Gastroesophageal sphincter (tissue), 4 donors: Measurements from ENCODE around the gene EIF5. TPM values are rescaled to one million over a fixed set of nuclear protein-coding genes. Genes with fewer than 3 reads are reported as not detected.

ENCODE experiments used
- ATAC-seq: fragments of 150-250 bp; one replicate; pipeline ENCODE4 v1.9.1; 2016; ENCODE audit warnings: mild to moderate bottlenecking, moderate library complexity
- H3K27ac ChIP-seq, 4 donors: fragments of 200-600 bp; sonication (generic) in 3 of 4; 1 replicate in 3 of 4; 2 replicates in 1 of 4; pipeline ENCODE4 v1.5.1; 2016 to 2019
- H3K27me3 ChIP-seq: fragments of 200-600 bp; sonication (generic); one replicate; pipeline ENCODE4 v1.5.1; 2019
- H3K36me3 ChIP-seq, 2 donors: fragments of 200-600 bp; sonication (generic); one replicate each; pipeline ENCODE4 v1.5.1; 2019; ENCODE audit warnings: control low read depth in 1 of 2
- H3K4me1 ChIP-seq, 3 donors: fragments of 200-600 bp; sonication (generic); 1 replicate in 2 of 3; 2 replicates in 1 of 3; pipeline ENCODE4 v1.5.1; 2016 to 2019; ENCODE audit warnings: control low read depth in 2 of 3
- H3K4me3 ChIP-seq, 2 donors: fragments of 200-600 bp; sonication (generic); one replicate each; pipeline ENCODE4 v1.5.1; 2019; ENCODE audit warnings: mild to moderate bottlenecking in 1 of 2, moderate library complexity in 1 of 2
- H3K9me3 ChIP-seq, 3 donors: fragments of 200-600 bp; sonication (generic); one replicate each; pipeline ENCODE4 v1.5.1; 2017 to 2019; ENCODE audit warnings: control low read depth in 2 of 3
- CTCF ChIP-seq, 4 experiments: fragments of 200-600 bp in 2 of 4; fragments of 450-650 bp in 2 of 4; sonication (generic) in 1 of 4; IDR thresholded peaks; one replicate each; pipeline ENCODE4 v1.5.1; 2017 to 2019; ENCODE audit warnings: antibody characterized with exemption in 4 of 4, mild to moderate bottlenecking in 2 of 4, moderate library complexity in 2 of 4
- EP300 ChIP-seq: sonication (generic); formaldehyde crosslinking; IDR thresholded peaks from one replicate; pipeline ENCODE4 v1.6.1; 2017; ENCODE audit warnings: antibody characterized with exemption, mild to moderate bottlenecking
- POLR2A ChIP-seq, 2 donors: fragments of 450-650 bp; IDR thresholded peaks; one replicate each; pipeline ENCODE4 v1.6.1; 2017; ENCODE audit warnings: antibody characterized with exemption in 2 of 2, mild to moderate bottlenecking in 2 of 2, moderate library complexity in 1 of 2
- POLR2AphosphoS5 ChIP-seq: sonication (generic); formaldehyde crosslinking; IDR thresholded peaks from one replicate; pipeline ENCODE4 v1.6.1; 2017; ENCODE audit warnings: antibody characterized with exemption
- WGBS, 2 donors: methylation state at CpG; one replicate each; pipeline ENCODE4 v1.1.5; 2018; ENCODE audit warnings: low coverage in 1 of 2; 5-methylcytosine and 5-hydroxymethylcytosine counted together
- total RNA-seq, 4 donors: library from RNA; depleted of rRNA; stranded (reverse); fragments of >200 nt; gene quantifications; one replicate each; pipeline ENCODE4 v1.1.0, GENCODE V29; 2016

EIF5 gene
- total RNA-seq, 4 donors from 2014 or later: 166 to 252 (median 203) TPM

DNA sequence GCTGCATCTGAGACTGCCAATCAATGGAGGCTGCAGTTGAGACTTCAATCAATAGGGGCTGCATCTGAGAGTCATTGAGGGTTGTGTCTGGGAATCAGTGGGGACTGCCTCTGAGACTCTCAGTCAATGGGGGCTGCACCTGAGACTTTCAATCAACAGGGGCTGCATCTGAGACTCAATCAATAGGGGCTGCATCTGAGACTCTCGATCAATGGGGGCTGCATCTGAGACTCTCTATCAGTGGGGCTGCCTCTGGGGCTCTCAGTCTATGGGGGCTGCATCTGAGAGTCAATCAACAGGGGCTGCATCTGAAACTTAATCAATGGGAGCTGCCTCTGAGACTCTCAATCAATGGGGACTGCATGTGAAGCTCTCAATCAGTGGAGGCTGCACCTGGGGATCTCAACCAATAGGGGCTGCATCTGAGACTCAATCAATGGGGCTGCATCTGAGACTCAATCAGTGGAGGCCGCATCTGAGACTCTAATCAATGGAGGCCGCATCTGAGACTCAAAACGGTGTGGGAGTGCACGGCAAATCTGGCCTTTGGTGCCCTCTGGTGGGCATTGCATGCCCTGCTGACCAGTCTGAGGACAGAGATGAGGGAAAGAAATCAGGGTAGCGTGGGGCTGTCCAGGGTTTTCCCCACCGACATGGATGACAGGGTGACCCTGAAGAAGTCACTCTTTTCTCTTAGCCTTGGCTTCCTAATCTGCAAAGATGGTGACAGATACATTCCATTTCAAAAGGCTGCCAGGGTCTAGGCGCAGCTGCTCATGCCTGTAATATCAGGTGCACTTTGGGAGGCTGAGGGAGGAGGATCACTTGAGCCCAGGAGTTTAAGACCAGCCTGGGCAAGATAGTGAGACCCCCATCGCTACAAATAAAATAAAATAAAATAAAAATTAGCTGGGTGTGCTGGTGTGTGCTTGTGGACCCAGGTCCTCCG, 41.3 kb upstream of the EIF5 start:
- no peak overlapping the region for H3K4me3 ChIP-seq
- ATAC-seq: peak; percentile 81
- H3K4me1 ChIP-seq: no peaks in the 10 kb centered on the region
- 20 to 33% methylated on average over 5 to 9 of the region's 10 CpGs for WGBS, 2 donors
- no peaks in the 10 kb centered on the region for H3K36me3 ChIP-seq
- peaks cover 53% of the 10 kb centered on the region for H3K27me3 ChIP-seq
- H3K27ac ChIP-seq: no peak overlapping the region
- no peaks in the 10 kb centered on the region for H3K9me3 ChIP-seq
- TF ChIP-seq EP300 (no peak), POLR2A (IDR thresholded peaks at IDR 0.05) (no peak), POLR2AphosphoS5 (no peak), CTCF (IDR thresholded peaks at IDR 0.05) (peak; percentile 89 to 95 (median 93))

- WGBS, 2 donors: 61 to 68% methylated on average over 3 to 4 of the region's 7 CpGs
- no peaks in the 10 kb centered on the region for H3K9me3 ChIP-seq
- no peak overlapping the region for H3K27ac ChIP-seq
- TF ChIP-seq EP300 (no peak), POLR2AphosphoS5 (no peak), CTCF (IDR thresholded peaks at IDR 0.05) (no peak), POLR2A (IDR thresholded peaks at IDR 0.05) (no peak)
- no peaks in the 10 kb centered on the region for H3K4me1 ChIP-seq
- no peak for ATAC-seq
- H3K27me3 ChIP-seq: peaks cover 47% of the 10 kb centered on the region
- H3K4me3 ChIP-seq: no peak overlapping the region
- no peaks in the 10 kb centered on the region for H3K36me3 ChIP-seq
Measured at GRCh38 chr14:103293465-103293864, 40.6 kb upstream of the EIF5 start.

GRCh38 chr14:103294091-103294490, 39.9 kb upstream of the EIF5 start:
- H3K36me3 ChIP-seq: no peaks in the 10 kb centered on the region
- no peak overlapping the region for H3K4me3 ChIP-seq
- TF ChIP-seq CTCF (IDR thresholded peaks at IDR 0.05) (no peak), POLR2AphosphoS5 (no peak)
- WGBS, 2 donors: no CpG with 5 or more reads among the region's 11 CpGs
- H3K27ac ChIP-seq: no peak overlapping the region
- no peaks in the 10 kb centered on the region for H3K4me1 ChIP-seq
- H3K9me3 ChIP-seq: no peaks in the 10 kb centered on the region
- no peak for ATAC-seq
- peaks cover 47% of the 10 kb centered on the region for H3K27me3 ChIP-seq

DNA sequence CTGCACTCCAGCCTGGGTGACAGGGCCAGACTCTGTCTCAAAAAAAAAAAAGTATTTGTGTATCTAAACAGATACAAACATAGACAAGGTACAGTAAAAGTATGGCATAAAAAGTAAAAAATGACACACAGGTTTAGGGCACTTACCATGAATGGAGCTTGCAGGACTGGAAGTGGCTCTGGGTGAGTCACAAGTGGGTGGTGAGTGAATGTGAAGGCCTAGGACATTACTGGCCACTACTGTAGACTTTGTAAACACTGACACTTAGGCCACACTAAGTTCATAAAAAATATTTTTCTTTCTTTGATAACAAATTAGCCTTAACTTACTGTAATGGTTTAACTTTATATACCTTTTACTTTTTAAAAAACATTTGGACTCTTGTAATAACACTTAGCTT, 38.0 kb upstream of the EIF5 start:
- ATAC-seq: no peak
- H3K27me3 ChIP-seq: peaks cover 35% of the 10 kb centered on the region
- H3K4me3 ChIP-seq: no peak overlapping the region
- no peaks in the 10 kb centered on the region for H3K4me1 ChIP-seq
- H3K27ac ChIP-seq: no peak overlapping the region
- no peak for TF ChIP-seq CTCF (IDR thresholded peaks at IDR 0.05)
- no peak for TF ChIP-seq POLR2A (IDR thresholded peaks at IDR 0.05)
- TF ChIP-seq POLR2AphosphoS5: no peak
- no peak for TF ChIP-seq EP300
- H3K36me3 ChIP-seq: no peaks in the 10 kb centered on the region
- no peaks in the 10 kb centered on the region for H3K9me3 ChIP-seq

GRCh38 chr14:103296987-103297386, 37.0 kb upstream of the EIF5 start:
- Histone ChIP-seq H3K4me1 (no peaks in the 10 kb centered on the region), H3K4me3 (no peak overlapping the region), H3K9me3 (no peaks in the 10 kb centered on the region), H3K27me3 (peaks cover 25% of the 10 kb centered on the region), H3K27ac (no peak overlapping the region), H3K36me3 (no peaks in the 10 kb centered on the region)
- 57% methylated on average over 2 to 3 of the region's 12 CpGs for WGBS, 2 donors
- TF ChIP-seq CTCF (IDR thresholded peaks at IDR 0.05) (no peak), EP300 (no peak), POLR2AphosphoS5 (no peak), POLR2A (IDR thresholded peaks at IDR 0.05) (no peak)
- no peak for ATAC-seq
